ENCODE data around the gene ACSF3.

ACSF3 gene

GRCh38 chr16:89194340-89195311 is 101.0 kb downstream of the ACSF3 start:
- no peaks in the 10 kb centered on the region for H3K36me3 ChIP-seq (ENCODE audit: control insufficient read depth in 1 of 2, insufficient read depth in 2 of 2, low read length in 2 of 2)
- H3K4me2 ChIP-seq (ENCODE audit: low read length) = no peak overlapping the region
- H3K14ac ChIP-seq (ENCODE audit: low read length) = no peak overlapping the region
- H3K27me3 ChIP-seq (ENCODE audit: insufficient read depth, low read length) = peaks cover 6% of the 10 kb centered on the region
- peaks cover 0 to 4% of the 10 kb centered on the region in 2 experiments for H3K4me1 ChIP-seq (ENCODE audit: control insufficient read depth in 1 of 2, insufficient read depth in 2 of 2, low read length in 2 of 2)
- WGBS (ENCODE audit: extremely low coverage, insufficient coverage, insufficient read length) = no CpG with 5 or more reads among the region's 45 CpGs
- no peak overlapping the region for H4K8ac ChIP-seq (ENCODE audit: low read depth, low read length)
- H4K12ac ChIP-seq (ENCODE audit: low read depth, low read length) = no peak overlapping the region
- H3K79me2 ChIP-seq (ENCODE audit: control insufficient read depth, insufficient read depth, low read length, poor library complexity) = no peaks in the 10 kb centered on the region
- H2AK5ac ChIP-seq (ENCODE audit: low read length) = no peak overlapping the region
- H3K4ac ChIP-seq (ENCODE audit: low read depth, low read length) = no peak overlapping the region
- no peak overlapping the region for H3K18ac ChIP-seq (ENCODE audit: low read length)
- no peak overlapping the region for H2BK120ac ChIP-seq (ENCODE audit: insufficient read depth, low read length, poor library complexity)
- no peaks in the 10 kb centered on the region for H3K79me1 ChIP-seq (ENCODE audit: low read length)
- H3K23ac ChIP-seq (ENCODE audit: low read length) = no peak overlapping the region
- peak overlapping the region; percentile 16 for H3K4me3 ChIP-seq (ENCODE audit: low read depth, low read length)
- H3K27ac ChIP-seq (ENCODE audit: low read depth, low read length) = no peak overlapping the region
- no peak overlapping the region for H3K9ac ChIP-seq (ENCODE audit: low read length)
- no peak for DNase-seq
- H2BK5ac ChIP-seq (ENCODE audit: low read depth, low read length, poor library complexity) = no peak overlapping the region
- peaks cover 4% of the 10 kb centered on the region for H3K9me3 ChIP-seq (ENCODE audit: insufficient read depth, low read depth, low read length)
- H2BK12ac ChIP-seq (ENCODE audit: low read length) = no peak overlapping the region
- no peak overlapping the region for H2AFZ ChIP-seq (ENCODE audit: insufficient read depth, low read length, poor library complexity)
- no peak overlapping the region for H4K91ac ChIP-seq (ENCODE audit: low read depth, low read length)

- H3K27ac ChIP-seq (ENCODE audit: low read depth, low read length) = no peak overlapping the region
- no peak overlapping the region for H2BK120ac ChIP-seq (ENCODE audit: insufficient read depth, low read length, poor library complexity)
- H3K4me1 ChIP-seq (ENCODE audit: control insufficient read depth in 1 of 2, insufficient read depth in 2 of 2, low read length in 2 of 2) = peaks cover 3 to 7% of the 10 kb centered on the region in 2 experiments
- no peaks in the 10 kb centered on the region for H3K79me2 ChIP-seq (ENCODE audit: control insufficient read depth, insufficient read depth, low read length, poor library complexity)
- H3K14ac ChIP-seq (ENCODE audit: low read length) = no peak overlapping the region
- no peak overlapping the region for H4K12ac ChIP-seq (ENCODE audit: low read depth, low read length)
- H3K36me3 ChIP-seq (ENCODE audit: control insufficient read depth in 1 of 2, insufficient read depth in 2 of 2, low read length in 2 of 2) = no peaks in the 10 kb centered on the region
- peaks cover 14% of the 10 kb centered on the region for H3K27me3 ChIP-seq (ENCODE audit: insufficient read depth, low read length)
- H4K8ac ChIP-seq (ENCODE audit: low read depth, low read length) = no peak overlapping the region
- no peaks in the 10 kb centered on the region for H3K79me1 ChIP-seq (ENCODE audit: low read length)
- H3K4me2 ChIP-seq (ENCODE audit: low read length) = no peak overlapping the region
- no CpG with 5 or more reads among the region's 21 CpGs for WGBS (ENCODE audit: extremely low coverage, insufficient coverage, insufficient read length)
- no peak overlapping the region for H3K23ac ChIP-seq (ENCODE audit: low read length)
- H2BK12ac ChIP-seq (ENCODE audit: low read length) = no peak overlapping the region
- H3K9ac ChIP-seq (ENCODE audit: low read length) = no peak overlapping the region
- H3K18ac ChIP-seq (ENCODE audit: low read length) = no peak overlapping the region
- no peak overlapping the region for H2BK5ac ChIP-seq (ENCODE audit: low read depth, low read length, poor library complexity)
- no peak overlapping the region for H2AFZ ChIP-seq (ENCODE audit: insufficient read depth, low read length, poor library complexity)
- H3K9me3 ChIP-seq (ENCODE audit: insufficient read depth, low read depth, low read length) = peaks cover 4% of the 10 kb centered on the region
- no peak for DNase-seq
- no peak overlapping the region for H3K4me3 ChIP-seq (ENCODE audit: low read depth, low read length)
- H2AK5ac ChIP-seq (ENCODE audit: low read length) = no peak overlapping the region
- no peak overlapping the region for H3K4ac ChIP-seq (ENCODE audit: low read depth, low read length)
- no peak overlapping the region for H4K91ac ChIP-seq (ENCODE audit: low read depth, low read length)
Observed at GRCh38 chr16:89195521-89196171, 102.0 kb downstream of the ACSF3 start.

- WGBS (ENCODE audit: extremely low coverage, insufficient coverage, insufficient read length) = no CpG with 5 or more reads among the region's 13 CpGs
- Histone ChIP-seq H2AK5ac (ENCODE audit: low read length) (no peak overlapping the region), H4K12ac (ENCODE audit: low read depth, low read length) (no peak overlapping the region), H2BK12ac (ENCODE audit: low read length) (no peak overlapping the region), H2BK120ac (ENCODE audit: insufficient read depth, low read length, poor library complexity) (no peak overlapping the region), H3K14ac (ENCODE audit: low read length) (no peak overlapping the region), H3K4me2 (ENCODE audit: low read length) (no peak overlapping the region), H3K27me3 (ENCODE audit: insufficient read depth, low read length) (peaks cover 19% of the 10 kb centered on the region), H3K27ac (ENCODE audit: low read depth, low read length) (no peak overlapping the region), H3K23ac (ENCODE audit: low read length) (no peak overlapping the region), H3K79me2 (ENCODE audit: control insufficient read depth, insufficient read depth, low read length, poor library complexity) (no peaks in the 10 kb centered on the region), H3K9ac (ENCODE audit: low read length) (no peak overlapping the region), H3K79me1 (ENCODE audit: low read length) (no peaks in the 10 kb centered on the region), H3K4ac (ENCODE audit: low read depth, low read length) (no peak overlapping the region), H2BK5ac (ENCODE audit: low read depth, low read length, poor library complexity) (no peak overlapping the region), H3K18ac (ENCODE audit: low read length) (no peak overlapping the region), H3K9me3 (ENCODE audit: insufficient read depth, low read depth, low read length) (peaks cover 3% of the 10 kb centered on the region), H3K4me3 (ENCODE audit: low read depth, low read length) (no peak overlapping the region), H4K8ac (ENCODE audit: low read depth, low read length) (no peak overlapping the region), H4K91ac (ENCODE audit: low read depth, low read length) (no peak overlapping the region), H3K36me3 (ENCODE audit: control insufficient read depth in 1 of 2, insufficient read depth in 2 of 2, low read length in 2 of 2) (no peaks in the 10 kb centered on the region), H3K4me1 (ENCODE audit: control insufficient read depth in 1 of 2, insufficient read depth in 2 of 2, low read length in 2 of 2) (peaks cover 9 to 10% of the 10 kb centered on the region in 2 experiments), H2AFZ (ENCODE audit: insufficient read depth, low read length, poor library complexity) (no peak overlapping the region)
- no peak for DNase-seq
Observed at GRCh38 chr16:89197033-89197632, 103.5 kb downstream of the ACSF3 start.

GRCh38 chr16:89197633-89198416 is 104.2 kb downstream of the ACSF3 start:
- H3K4ac ChIP-seq (ENCODE audit: low read depth, low read length) = no peak overlapping the region
- no peak overlapping the region for H3K23ac ChIP-seq (ENCODE audit: low read length)
- H3K4me2 ChIP-seq (ENCODE audit: low read length) = no peak overlapping the region
- H2BK5ac ChIP-seq (ENCODE audit: low read depth, low read length, poor library complexity) = no peak overlapping the region
- peaks cover 8 to 9% of the 10 kb centered on the region in 2 experiments for H3K4me1 ChIP-seq (ENCODE audit: control insufficient read depth in 1 of 2, insufficient read depth in 2 of 2, low read length in 2 of 2)
- H2AFZ ChIP-seq (ENCODE audit: insufficient read depth, low read length, poor library complexity) = no peak overlapping the region
- no peaks in the 10 kb centered on the region for H3K79me2 ChIP-seq (ENCODE audit: control insufficient read depth, insufficient read depth, low read length, poor library complexity)
- H3K79me1 ChIP-seq (ENCODE audit: low read length) = no peaks in the 10 kb centered on the region
- H3K27ac ChIP-seq (ENCODE audit: low read depth, low read length) = no peak overlapping the region
- no peak overlapping the region for H2BK120ac ChIP-seq (ENCODE audit: insufficient read depth, low read length, poor library complexity)
- no peak overlapping the region for H4K8ac ChIP-seq (ENCODE audit: low read depth, low read length)
- no peak overlapping the region for H3K9ac ChIP-seq (ENCODE audit: low read length)
- H3K36me3 ChIP-seq (ENCODE audit: control insufficient read depth in 1 of 2, insufficient read depth in 2 of 2, low read length in 2 of 2) = no peaks in the 10 kb centered on the region
- H2BK12ac ChIP-seq (ENCODE audit: low read length) = no peak overlapping the region
- WGBS (ENCODE audit: extremely low coverage, insufficient coverage, insufficient read length) = no CpG with 5 or more reads among the region's 26 CpGs
- H3K18ac ChIP-seq (ENCODE audit: low read length) = no peak overlapping the region
- no peak overlapping the region for H2AK5ac ChIP-seq (ENCODE audit: low read length)
- H3K27me3 ChIP-seq (ENCODE audit: insufficient read depth, low read length) = peaks cover 22% of the 10 kb centered on the region
- no peak overlapping the region for H3K4me3 ChIP-seq (ENCODE audit: low read depth, low read length)
- no peak overlapping the region for H4K91ac ChIP-seq (ENCODE audit: low read depth, low read length)
- no peak overlapping the region for H4K12ac ChIP-seq (ENCODE audit: low read depth, low read length)
- H3K9me3 ChIP-seq (ENCODE audit: insufficient read depth, low read depth, low read length) = peaks cover 7% of the 10 kb centered on the region
- DNase-seq = no peak
- no peak overlapping the region for H3K14ac ChIP-seq (ENCODE audit: low read length)
